Hepatocyte (in vitro differentiated cells): ENCODE data around the gene CCDC8.

Experiments used
- CTCF ChIP-seq: fragments of 200-600 bp; sonication (generic); IDR thresholded peaks from 2 replicates; pipeline ENCODE4 v1.5.1; 2016; ENCODE audit warnings: antibody characterized with exemption, mild to moderate bottlenecking; ENCODE audit not compliant: poor library complexity
- EZH2 ChIP-seq: fragments of 200-600 bp; sonication (generic); IDR thresholded peaks from 2 replicates; pipeline ENCODE4 v1.6.1; 2016; ENCODE audit warnings: antibody characterized with exemption, mild to moderate bottlenecking, borderline replicate concordance

GRCh38 chr19:46381756-46382345 lies 31.5 kb downstream of the CCDC8 start:
- TF ChIP-seq CTCF, result no peak
- no peak for TF ChIP-seq EZH2
